Measurements from ENCODE around the gene SPN.

DNA sequence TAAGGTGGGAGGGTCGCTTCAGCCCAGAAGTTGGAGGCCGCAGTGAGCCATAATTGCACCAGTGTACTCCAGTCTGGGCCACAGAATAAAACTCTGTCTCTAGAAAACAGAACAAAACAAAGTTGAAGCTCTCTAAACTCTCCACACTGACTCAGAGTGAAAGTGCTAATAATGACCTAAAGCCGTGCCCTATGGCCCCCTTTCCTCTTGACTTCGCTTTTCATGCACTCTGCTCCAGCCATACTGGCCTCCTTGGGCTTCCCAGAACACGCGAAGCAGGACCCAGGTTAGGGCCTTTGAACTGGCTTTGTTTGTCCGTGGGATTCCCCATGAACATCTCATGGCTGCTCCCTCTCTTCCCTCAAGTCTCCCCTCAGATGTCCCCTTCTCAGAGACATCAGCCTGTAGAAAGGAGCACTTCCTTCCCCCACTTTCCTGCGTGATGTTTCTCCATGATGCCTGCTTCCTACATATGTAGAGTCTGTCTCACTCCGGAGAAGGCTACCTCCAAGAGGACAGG, 18.6 kb upstream of the SPN start:
- TF ChIP-seq, protein P1, sequence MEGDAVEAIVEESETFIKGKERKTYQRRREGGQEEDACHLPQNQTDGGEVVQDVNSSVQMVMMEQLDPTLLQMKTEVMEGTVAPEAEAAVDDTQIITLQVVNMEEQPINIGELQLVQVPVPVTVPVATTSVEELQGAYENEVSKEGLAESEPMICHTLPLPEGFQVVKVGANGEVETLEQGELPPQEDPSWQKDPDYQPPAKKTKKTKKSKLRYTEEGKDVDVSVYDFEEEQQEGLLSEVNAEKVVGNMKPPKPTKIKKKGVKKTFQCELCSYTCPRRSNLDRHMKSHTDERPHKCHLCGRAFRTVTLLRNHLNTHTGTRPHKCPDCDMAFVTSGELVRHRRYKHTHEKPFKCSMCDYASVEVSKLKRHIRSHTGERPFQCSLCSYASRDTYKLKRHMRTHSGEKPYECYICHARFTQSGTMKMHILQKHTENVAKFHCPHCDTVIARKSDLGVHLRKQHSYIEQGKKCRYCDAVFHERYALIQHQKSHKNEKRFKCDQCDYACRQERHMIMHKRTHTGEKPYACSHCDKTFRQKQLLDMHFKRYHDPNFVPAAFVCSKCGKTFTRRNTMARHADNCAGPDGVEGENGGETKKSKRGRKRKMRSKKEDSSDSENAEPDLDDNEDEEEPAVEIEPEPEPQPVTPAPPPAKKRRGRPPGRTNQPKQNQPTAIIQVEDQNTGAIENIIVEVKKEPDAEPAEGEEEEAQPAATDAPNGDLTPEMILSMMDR (tag by site-specific recombination; IDR thresholded peaks at IDR 0.05) = no peak
- TF ChIP-seq ZNF274 (IDR thresholded peaks at IDR 0.05; ENCODE audit: low read length) (no peak), ZNF274 (tag by site-specific recombination; IDR thresholded peaks at IDR 0.05; ENCODE audit: borderline replicate concordance) (no peak), ZNF16 (tag by site-specific recombination; IDR thresholded peaks at IDR 0.05; ENCODE audit: low read depth) (no peak), ZNF133 (tag by site-specific recombination; IDR thresholded peaks at IDR 0.05) (no peak), ZNF138 (tag by site-specific recombination; IDR thresholded peaks at IDR 0.05; ENCODE audit: borderline replicate concordance) (no peak), YY1 (tag by site-specific recombination; IDR thresholded peaks at IDR 0.05) (no peak)
- TF ChIP-seq, protein P2, sequence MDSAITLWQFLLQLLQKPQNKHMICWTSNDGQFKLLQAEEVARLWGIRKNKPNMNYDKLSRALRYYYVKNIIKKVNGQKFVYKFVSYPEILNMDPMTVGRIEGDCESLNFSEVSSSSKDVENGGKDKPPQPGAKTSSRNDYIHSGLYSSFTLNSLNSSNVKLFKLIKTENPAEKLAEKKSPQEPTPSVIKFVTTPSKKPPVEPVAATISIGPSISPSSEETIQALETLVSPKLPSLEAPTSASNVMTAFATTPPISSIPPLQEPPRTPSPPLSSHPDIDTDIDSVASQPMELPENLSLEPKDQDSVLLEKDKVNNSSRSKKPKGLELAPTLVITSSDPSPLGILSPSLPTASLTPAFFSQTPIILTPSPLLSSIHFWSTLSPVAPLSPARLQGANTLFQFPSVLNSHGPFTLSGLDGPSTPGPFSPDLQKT (IDR thresholded peaks at IDR 0.05; ENCODE audit: borderline replicate concordance, low read depth, low read length) = no peak
- TF ChIP-seq, protein P3, sequence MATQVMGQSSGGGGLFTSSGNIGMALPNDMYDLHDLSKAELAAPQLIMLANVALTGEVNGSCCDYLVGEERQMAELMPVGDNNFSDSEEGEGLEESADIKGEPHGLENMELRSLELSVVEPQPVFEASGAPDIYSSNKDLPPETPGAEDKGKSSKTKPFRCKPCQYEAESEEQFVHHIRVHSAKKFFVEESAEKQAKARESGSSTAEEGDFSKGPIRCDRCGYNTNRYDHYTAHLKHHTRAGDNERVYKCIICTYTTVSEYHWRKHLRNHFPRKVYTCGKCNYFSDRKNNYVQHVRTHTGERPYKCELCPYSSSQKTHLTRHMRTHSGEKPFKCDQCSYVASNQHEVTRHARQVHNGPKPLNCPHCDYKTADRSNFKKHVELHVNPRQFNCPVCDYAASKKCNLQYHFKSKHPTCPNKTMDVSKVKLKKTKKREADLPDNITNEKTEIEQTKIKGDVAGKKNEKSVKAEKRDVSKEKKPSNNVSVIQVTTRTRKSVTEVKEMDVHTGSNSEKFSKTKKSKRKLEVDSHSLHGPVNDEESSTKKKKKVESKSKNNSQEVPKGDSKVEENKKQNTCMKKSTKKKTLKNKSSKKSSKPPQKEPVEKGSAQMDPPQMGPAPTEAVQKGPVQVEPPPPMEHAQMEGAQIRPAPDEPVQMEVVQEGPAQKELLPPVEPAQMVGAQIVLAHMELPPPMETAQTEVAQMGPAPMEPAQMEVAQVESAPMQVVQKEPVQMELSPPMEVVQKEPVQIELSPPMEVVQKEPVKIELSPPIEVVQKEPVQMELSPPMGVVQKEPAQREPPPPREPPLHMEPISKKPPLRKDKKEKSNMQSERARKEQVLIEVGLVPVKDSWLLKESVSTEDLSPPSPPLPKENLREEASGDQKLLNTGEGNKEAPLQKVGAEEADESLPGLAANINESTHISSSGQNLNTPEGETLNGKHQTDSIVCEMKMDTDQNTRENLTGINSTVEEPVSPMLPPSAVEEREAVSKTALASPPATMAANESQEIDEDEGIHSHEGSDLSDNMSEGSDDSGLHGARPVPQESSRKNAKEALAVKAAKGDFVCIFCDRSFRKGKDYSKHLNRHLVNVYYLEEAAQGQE (tag by site-specific recombination; IDR thresholded peaks at IDR 0.05) = no peak
